HFF-Myc (cell line): ENCODE measurements around the gene TOM1.

ENCODE experiments used
- DNase-seq: peaks from one replicate; pipeline ENCODE4 v3.0.0-alpha.2; 2011; ENCODE audit warnings: low read depth; ENCODE audit errors: extremely low read depth
- H3K4me3 ChIP-seq: replicated peaks from 2 replicates; pipeline ENCODE4 v1.5.1; 2011; ENCODE audit warnings: low read depth, mild to moderate bottlenecking, control low read depth, low read length
- TF ChIP-seq, protein P1 (sequence below): IDR thresholded peaks from 2 replicates; pipeline ENCODE4 v1.5.1; 2012; ENCODE audit warnings: mild to moderate bottlenecking, low read depth, low read length, control low read depth; ENCODE audit errors: missing control alignments

The TOM1 gene

DNA sequence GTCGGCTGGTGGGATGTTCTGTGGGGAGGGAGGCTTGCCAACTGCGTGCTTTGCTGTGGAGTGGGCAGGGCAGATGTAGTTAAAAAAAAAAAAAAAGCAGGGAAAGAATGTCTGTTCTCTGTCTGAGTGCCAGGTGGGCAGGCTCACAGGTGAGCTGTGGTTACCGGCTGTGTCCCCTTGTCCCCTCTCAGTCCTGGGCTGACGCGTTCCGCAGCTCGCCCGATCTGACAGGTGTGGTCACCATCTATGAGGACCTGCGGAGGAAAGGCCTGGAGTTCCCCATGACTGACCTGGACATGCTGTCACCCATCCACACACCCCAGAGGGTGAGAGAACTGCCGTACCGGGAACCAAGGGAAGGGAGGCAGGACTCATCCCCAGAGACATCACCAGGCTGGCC, 23.6 kb downstream of the TOM1 start:
- no peak for DNase-seq
- TF ChIP-seq, protein P1, sequence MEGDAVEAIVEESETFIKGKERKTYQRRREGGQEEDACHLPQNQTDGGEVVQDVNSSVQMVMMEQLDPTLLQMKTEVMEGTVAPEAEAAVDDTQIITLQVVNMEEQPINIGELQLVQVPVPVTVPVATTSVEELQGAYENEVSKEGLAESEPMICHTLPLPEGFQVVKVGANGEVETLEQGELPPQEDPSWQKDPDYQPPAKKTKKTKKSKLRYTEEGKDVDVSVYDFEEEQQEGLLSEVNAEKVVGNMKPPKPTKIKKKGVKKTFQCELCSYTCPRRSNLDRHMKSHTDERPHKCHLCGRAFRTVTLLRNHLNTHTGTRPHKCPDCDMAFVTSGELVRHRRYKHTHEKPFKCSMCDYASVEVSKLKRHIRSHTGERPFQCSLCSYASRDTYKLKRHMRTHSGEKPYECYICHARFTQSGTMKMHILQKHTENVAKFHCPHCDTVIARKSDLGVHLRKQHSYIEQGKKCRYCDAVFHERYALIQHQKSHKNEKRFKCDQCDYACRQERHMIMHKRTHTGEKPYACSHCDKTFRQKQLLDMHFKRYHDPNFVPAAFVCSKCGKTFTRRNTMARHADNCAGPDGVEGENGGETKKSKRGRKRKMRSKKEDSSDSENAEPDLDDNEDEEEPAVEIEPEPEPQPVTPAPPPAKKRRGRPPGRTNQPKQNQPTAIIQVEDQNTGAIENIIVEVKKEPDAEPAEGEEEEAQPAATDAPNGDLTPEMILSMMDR = no peak
- H3K4me3 ChIP-seq = no peak overlapping the region

DNA sequence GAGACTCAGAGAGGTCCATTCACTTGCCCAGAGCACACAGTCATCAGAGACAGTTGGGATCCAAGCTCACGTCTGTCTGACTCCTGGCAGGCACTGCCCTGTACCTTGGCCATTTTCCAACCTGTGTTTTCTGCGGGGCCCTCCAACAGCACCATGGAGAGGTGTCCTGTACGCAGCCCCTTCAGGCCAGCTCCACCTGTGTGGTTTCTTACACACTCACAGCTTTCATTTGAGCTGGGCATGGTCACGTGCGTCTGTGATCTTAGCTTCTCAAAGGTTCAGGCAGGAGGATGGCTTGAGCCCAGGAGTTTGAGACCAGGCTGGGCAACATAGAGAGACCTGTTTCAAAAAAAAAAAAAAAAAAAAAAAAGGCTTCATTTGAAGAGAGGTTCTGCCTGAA, 24.4 kb downstream of the TOM1 start:
- TF ChIP-seq, protein P1 = no peak
- H3K4me3 ChIP-seq = no peak overlapping the region
- DNase-seq = no peak

DNA sequence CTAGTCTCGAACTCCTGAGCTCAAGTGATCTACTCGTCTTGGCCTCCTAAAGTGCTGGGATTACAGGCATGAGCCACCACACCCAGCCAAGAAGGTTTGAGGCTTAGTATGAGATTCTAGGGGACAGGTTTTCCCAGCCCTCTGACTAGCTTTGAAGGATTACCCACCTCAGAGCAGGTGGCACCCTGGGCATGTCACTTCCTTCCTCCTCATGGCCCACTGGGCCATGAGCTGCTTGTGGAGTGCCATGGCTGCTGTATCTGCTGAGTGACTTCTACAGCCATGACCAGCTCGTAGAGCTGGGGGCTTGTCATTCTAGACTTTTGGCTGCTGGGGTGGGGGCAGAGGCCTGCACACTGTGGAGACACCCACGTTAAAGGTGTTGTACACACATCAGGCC, 25.1 kb downstream of the TOM1 start:
- TF ChIP-seq, protein P1 = no peak
- DNase-seq = no peak
- H3K4me3 ChIP-seq = no peak overlapping the region

DNA sequence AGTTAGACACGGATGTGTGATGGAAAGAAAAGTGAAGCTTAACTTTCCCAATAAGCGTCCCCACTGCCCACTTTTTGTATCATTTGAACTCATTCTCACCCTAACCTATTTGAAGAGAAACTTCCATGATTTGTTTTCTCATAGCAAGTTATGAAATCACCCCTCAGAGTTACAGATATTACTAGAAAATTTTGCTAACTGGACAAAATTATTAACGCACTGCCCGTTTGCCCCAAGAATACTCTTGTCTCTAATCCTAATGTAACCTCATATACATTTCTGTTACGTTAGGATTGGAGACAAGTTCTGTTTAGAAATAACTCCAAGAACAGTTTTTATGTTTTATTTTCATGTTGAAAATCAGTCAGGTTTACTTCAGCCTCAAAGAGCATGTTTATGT, 25.5 kb downstream of the TOM1 start:
- DNase-seq = no peak
- H3K4me3 ChIP-seq = no peak overlapping the region
- TF ChIP-seq, protein P1 = no peak

DNA sequence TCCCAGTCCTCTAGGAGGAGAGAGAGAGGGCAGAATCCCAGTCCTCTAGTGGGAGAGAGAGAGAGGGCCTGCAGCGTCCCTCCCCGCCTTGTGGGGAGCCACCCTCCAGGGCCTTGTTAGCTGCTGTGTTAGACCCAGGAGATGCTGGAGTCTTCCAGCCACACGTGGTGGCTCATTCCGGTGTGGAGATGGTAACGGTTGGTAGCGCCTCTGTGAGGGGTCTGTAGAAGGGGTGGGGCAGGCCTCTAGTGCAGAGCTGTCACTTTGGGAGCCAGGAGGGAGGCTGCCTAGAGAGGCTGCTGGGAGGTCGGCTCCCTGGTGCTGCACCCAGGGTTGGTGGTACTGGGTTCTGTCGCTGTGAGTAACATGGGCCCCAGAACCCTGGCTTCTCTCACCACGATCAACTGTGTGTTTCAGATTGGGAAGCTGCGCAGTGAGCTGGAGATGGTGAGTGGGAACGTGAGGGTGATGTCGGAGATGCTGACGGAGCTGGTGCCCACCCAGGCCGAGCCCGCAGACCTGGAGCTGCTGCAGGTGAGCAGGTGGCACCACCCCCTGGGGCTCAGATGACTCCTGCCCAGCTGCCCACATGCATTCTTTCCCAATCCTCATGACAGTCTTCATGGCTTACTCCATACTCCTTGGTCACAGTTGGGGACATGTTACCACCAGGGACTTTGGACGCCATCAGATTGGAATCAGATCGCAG, 27.3 kb downstream of the TOM1 start:
- DNase-seq = no peak
- TF ChIP-seq, protein P1 = no peak
- H3K4me3 ChIP-seq = no peak overlapping the region

DNA sequence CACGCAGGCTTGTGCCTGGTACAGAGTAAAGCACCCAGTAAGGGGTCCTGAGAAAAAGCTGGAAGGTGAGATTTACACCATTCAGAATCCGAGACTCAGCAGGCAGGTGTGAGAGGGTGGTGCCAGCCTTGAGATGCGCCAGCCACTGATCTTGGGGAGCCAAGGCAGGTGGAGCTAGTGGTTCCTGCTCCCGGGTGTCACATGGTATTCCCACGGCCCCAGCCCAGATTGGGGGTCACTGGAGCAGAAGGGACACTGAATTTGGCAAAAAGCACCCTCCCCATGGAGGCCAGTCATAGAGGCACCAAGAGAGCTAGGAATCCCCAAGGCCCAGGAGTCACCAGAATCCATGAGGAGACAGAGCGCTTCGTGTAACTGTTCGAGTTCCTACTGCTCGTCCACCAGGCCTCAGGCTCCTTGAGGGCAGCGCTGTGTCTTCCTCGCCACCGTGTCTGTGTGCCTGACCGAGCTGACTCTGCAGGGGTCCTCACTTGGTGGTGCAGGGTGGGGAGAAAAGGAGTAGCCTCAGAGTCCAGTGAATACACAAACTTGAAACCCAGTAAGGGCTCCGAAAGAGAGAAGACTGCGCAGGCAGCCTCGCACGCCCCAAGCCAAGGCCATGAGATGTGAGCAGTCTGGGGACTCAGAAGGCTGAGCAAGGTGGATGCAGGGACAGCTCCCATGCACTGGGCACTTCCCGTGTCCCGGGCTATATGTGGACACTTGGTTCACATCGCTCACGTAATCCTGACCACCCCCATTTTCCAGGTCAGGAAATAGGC, 28.2 kb downstream of the TOM1 start:
- H3K4me3 ChIP-seq = no peak overlapping the region
- DNase-seq = no peak
- TF ChIP-seq, protein P1 = no peak

DNA sequence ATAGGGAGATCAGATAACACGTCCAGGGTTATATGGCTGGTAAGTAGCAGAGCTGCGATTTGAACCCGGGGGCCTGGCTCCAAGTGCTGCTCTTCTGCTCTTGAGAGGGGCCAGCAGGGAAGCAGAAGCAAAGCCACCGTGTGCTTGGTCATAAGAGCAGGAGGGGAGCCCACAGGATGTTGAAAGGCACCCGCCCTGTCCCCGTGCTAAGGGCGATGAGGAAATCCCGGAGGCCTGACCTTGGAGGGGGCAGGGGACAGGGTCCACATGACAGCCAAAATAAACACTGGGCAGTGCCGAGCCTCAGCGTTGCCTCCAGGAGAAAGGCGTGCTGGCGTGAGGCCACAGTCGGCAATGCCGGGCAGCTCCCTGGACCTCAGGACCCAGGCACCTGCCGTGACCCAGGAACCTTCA, 28.8 kb downstream of the TOM1 start:
- H3K4me3 ChIP-seq = no peak overlapping the region
- TF ChIP-seq, protein P1 = no peak
- no peak for DNase-seq
